ENCODE results near the gene MTMR11. TPM values are rescaled to one million over a fixed set of nuclear protein-coding genes. Genes with fewer than 3 reads are reported as not detected.
A peak's percentile ranks its signal among the peaks of the same experiment; 100 is the strongest.

MTMR11 gene
- total and polyA plus RNA-seq, 12 donors, result 0.95 to 5.3 (median 2.5) TPM

DNA sequence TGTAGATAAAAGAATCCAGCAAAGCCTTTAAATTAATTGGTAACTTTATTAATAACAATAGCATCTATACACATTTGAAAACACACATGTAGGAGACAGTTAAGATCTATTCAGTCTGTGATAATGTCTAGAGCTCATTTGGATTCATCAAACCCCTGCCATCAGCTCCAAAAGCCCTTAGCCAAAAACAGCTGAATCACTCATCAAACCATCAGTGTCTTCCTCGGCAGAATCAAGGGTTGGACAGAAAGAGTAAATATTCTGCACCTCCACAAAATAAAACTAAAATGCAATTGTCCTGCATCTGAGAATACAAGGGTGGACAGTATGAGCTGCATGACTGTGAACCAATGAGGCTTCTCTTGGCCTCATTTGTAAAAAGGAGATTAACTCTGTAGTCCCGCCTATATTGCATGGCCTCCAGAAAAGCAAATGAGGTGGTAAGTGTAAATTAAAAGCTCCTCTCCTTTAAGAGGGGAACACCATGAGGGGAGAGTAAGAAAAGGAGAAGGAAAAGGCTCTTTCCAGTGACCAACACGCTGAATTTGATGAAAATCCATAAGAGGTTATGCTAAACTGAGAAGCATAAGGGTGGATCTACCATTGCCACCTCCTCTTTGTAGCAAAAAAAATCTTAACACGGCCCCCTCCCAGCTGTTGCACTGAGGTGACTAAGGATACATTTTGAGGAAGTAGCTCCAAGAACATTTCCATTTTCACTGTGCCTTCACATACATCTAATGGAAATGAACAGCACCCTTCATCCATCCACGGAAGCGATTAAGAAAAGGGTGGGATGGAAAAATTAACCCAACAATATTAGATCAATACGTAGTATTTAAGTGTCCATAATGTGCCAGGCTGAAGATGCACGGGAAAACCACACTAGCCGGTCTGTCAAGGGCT lies 52.0 kb downstream of the MTMR11 start:
- Histone ChIP-seq H3K36me3 (no peaks in the 10 kb centered on the region), H3K4me3 (peak overlapping the region; percentile 55 to 95 (median 72)), H3K4me1 (peaks cover 0 to 35% (median 30%) of the 10 kb centered on the region in 9 donors), H3K27me3 (no peaks in the 10 kb centered on the region), H3K9me3 (no peaks in the 10 kb centered on the region), H3K27ac (peak overlapping the region in 9 of 10 donors; percentile 97 to 100 (median 98))
- 8 to 13% methylated on average over 9 of the region's 9 CpGs for WGBS, 2 donors
- DNase-seq (no peak), ATAC-seq (no peak)
- intact Hi-C loops (cut with DNase I), result no loop called here
- TF ChIP-seq, protein P1, sequence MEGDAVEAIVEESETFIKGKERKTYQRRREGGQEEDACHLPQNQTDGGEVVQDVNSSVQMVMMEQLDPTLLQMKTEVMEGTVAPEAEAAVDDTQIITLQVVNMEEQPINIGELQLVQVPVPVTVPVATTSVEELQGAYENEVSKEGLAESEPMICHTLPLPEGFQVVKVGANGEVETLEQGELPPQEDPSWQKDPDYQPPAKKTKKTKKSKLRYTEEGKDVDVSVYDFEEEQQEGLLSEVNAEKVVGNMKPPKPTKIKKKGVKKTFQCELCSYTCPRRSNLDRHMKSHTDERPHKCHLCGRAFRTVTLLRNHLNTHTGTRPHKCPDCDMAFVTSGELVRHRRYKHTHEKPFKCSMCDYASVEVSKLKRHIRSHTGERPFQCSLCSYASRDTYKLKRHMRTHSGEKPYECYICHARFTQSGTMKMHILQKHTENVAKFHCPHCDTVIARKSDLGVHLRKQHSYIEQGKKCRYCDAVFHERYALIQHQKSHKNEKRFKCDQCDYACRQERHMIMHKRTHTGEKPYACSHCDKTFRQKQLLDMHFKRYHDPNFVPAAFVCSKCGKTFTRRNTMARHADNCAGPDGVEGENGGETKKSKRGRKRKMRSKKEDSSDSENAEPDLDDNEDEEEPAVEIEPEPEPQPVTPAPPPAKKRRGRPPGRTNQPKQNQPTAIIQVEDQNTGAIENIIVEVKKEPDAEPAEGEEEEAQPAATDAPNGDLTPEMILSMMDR (IDR thresholded peaks at IDR 0.05), result no peak

DNA sequence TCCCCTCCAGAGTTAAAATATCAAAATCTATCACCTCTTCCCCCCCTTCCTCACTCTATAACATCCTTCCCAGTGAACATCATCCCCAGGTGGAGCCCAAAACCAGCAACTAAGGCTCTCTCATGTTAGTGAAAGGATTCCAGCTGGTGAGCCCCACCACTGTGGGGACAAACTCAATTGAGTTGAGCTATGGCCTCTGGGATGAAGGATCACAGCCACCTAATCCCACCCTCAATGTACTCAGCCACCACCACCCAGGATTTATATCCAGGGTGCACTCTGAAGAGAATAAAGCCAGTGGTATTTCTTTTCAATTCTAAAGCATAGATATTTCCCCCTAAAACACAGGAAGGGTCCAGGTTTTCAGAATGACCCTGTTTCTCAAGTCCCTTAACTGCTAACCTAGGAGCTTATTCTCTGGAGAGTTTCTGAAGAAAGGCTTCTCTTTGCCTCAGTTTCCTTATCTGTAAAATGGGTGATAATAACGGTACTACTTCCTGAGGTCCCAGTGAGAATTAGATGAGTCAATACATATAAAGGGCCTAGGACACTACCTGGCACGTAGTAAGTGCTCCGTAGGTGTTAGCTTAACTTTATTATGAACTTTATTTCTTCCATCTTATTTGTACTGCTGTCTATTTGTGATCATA lies 53.0 kb downstream of the MTMR11 start:
- no peak overlapping the region for H3K27ac ChIP-seq
- DNase-seq (no peak), ATAC-seq (no peak)
- H3K4me1 ChIP-seq, result peaks cover 0 to 30% (median 24%) of the 10 kb centered on the region in 9 donors
- peak overlapping the region in 5 of 10 donors; percentile 69 to 95 (median 82) for H3K4me3 ChIP-seq
- TF ChIP-seq, protein P1 (IDR thresholded peaks at IDR 0.05), result no peak
- H3K36me3 ChIP-seq, result no peaks in the 10 kb centered on the region
- intact Hi-C loops (cut with DNase I), result no loop called here
- H3K9me3 ChIP-seq, result no peaks in the 10 kb centered on the region
- H3K27me3 ChIP-seq, result no peaks in the 10 kb centered on the region
- WGBS, 2 donors, result 79 to 85% methylated on average over 3 of the region's 3 CpGs

DNA sequence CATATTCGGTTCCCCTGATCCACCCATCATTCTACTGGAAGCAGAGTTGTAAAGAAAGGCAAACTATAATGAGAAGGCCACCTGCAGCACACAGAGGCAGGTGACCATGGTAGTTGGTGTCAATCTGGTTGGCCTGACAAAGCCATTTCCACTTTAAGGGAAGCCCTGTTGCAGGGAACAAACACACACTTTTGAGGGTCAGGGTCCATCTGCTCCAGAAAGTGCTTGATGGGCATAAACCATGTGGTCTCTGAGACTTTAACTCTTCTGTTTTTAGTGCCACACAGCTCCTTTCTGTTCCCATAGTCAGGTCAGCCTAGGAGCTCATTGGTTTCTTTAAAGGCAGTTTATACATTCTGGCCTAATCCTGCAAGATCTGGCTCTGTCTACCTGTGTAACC lies 54.8 kb downstream of the MTMR11 start:
- H3K27me3 ChIP-seq, result no peaks in the 10 kb centered on the region
- H3K4me1 ChIP-seq, result peaks cover 0 to 26% (median 19%) of the 10 kb centered on the region in 9 donors
- intact Hi-C loops (cut with DNase I), result no loop called here
- DNase-seq (no peak), ATAC-seq (no peak)
- TF ChIP-seq, protein P1 (IDR thresholded peaks at IDR 0.05), result no peak
- 91 to 97% methylated on average over 1 of the region's 1 CpG for WGBS, 2 donors
- H3K36me3 ChIP-seq, result no peaks in the 10 kb centered on the region
- no peak overlapping the region for H3K4me3 ChIP-seq
- no peaks in the 10 kb centered on the region for H3K9me3 ChIP-seq
- no peak overlapping the region for H3K27ac ChIP-seq

DNA sequence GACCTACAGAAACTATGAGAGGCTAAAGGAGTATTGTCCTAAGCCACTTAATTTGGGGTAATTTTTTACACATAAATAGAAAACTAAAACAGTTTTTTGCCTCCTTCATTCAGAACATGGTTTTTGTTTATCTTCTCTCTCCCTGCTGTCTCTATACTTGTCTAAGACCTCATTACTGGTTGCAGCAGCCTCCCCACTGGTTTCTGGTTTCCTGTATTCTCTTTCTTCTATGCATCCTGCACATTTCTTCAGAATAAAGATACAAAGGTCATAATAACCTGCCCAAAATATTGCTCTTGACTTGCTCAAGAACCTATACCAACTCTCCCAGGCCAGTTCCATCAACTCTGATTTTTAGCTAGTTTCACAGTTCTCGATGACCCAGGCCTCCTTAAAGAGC lies 57.1 kb downstream of the MTMR11 start:
- no peak for ATAC-seq
- H3K36me3 ChIP-seq, result no peaks in the 10 kb centered on the region
- no peak overlapping the region for H3K4me3 ChIP-seq
- TF ChIP-seq, protein P1 (IDR thresholded peaks at IDR 0.05), result no peak
- no peak for DNase-seq
- no peaks in the 10 kb centered on the region for H3K27me3 ChIP-seq
- no peaks in the 10 kb centered on the region for H3K9me3 ChIP-seq
- peaks cover 0 to 18% (median 13%) of the 10 kb centered on the region in 9 donors for H3K4me1 ChIP-seq
- intact Hi-C loops (cut with DNase I), result no loop called here
- 90 to 95% methylated on average over 1 of the region's 1 CpG for WGBS, 2 donors
- H3K27ac ChIP-seq, result peak overlapping the region in 1 of 10 donors; percentile 45

Other genes starting within 250 kb of the MTMR11 start
- gene FCGR1A, start 154.2 kb downstream of the MTMR11 start, total RNA-seq, result 10 to 100 TPM in 1 of 10 donors, 1 to 10 TPM in 7, under 1 TPM in 1, not detected in 1; 0.42 to 17.8 (median 1.3) TPM
- gene FCGR1A, start 154.2 kb downstream of the MTMR11 start, polyA plus RNA-seq, result 1 to 10 TPM; 3.4 to 5.5 TPM
- 10 to 100 TPM; 12.9 to 20.0 (median 15.8) TPM for gene BOLA1, start 37.3 kb downstream of the MTMR11 start, total RNA-seq
- gene BOLA1, start 37.3 kb downstream of the MTMR11 start, polyA plus RNA-seq, result 10 to 100 TPM; 22.7 to 33.6 TPM
- gene SV2A, start 19.0 kb downstream of the MTMR11 start, total RNA-seq, result under 1 TPM; 0.14 to 0.68 (median 0.31) TPM
- under 1 TPM; 0.44 to 0.48 TPM for gene SV2A, start 19.0 kb downstream of the MTMR11 start, polyA plus RNA-seq
- gene SF3B4, start 9.1 kb downstream of the MTMR11 start, total RNA-seq, result 10 to 100 TPM; 19.8 to 31.9 (median 26.2) TPM
- 10 to 100 TPM; 12.6 to 20.3 TPM for gene SF3B4, start 9.1 kb downstream of the MTMR11 start, polyA plus RNA-seq
- gene OTUD7B, start 73.8 kb upstream of the MTMR11 start, total RNA-seq, result 10 to 100 TPM; 22.7 to 34.4 (median 28.9) TPM
- 1 to 10 TPM; 3.1 to 7.7 TPM for gene OTUD7B, start 73.8 kb upstream of the MTMR11 start, polyA plus RNA-seq
- 10 to 100 TPM; 41.5 to 73.6 (median 51.9) TPM for gene VPS45, start 130.9 kb upstream of the MTMR11 start, total RNA-seq
- 10 to 100 TPM; 26.6 to 31.0 TPM for gene VPS45, start 130.9 kb upstream of the MTMR11 start, polyA plus RNA-seq
- 10 to 100 TPM; 29.3 to 82.3 (median 56.8) TPM for gene PLEKHO1, start 213.0 kb upstream of the MTMR11 start, total RNA-seq
- gene PLEKHO1, start 213.0 kb upstream of the MTMR11 start, polyA plus RNA-seq, result 100 to 1,000 TPM; 215 to 221 TPM